HepG2 (cell line): Measurements from ENCODE around the gene LATS2.

ENCODE experiments used
- AHR ChIP-seq: IDR thresholded peaks from 2 replicates; pipeline ENCODE4 v1.6.1; 2018; ENCODE audit warnings: missing genetic modification reagents, missing compliant biosample characterization
- ATF3 ChIP-seq: sonication (generic); formaldehyde crosslinking; IDR thresholded peaks from 2 replicates; pipeline ENCODE4 v1.4.0; 2020; ENCODE audit warnings: missing genetic modification reagents
- CBX5 ChIP-seq: sonication (generic); formaldehyde crosslinking; IDR thresholded peaks from 2 replicates; pipeline ENCODE4 v1.4.0; 2020; ENCODE audit warnings: missing genetic modification reagents, borderline replicate concordance
- GFI1 ChIP-seq: sonication (generic); formaldehyde crosslinking; IDR thresholded peaks from 2 replicates; pipeline ENCODE4 v1.5.0; 2020; ENCODE audit warnings: missing genetic modification reagents, mild to moderate bottlenecking, borderline replicate concordance
- MYNN ChIP-seq: sonication (generic); formaldehyde crosslinking; IDR thresholded peaks from 2 replicates; pipeline ENCODE4 v1.4.0; 2020; ENCODE audit warnings: mild to moderate bottlenecking, low read depth, missing genetic modification reagents
- POLR2A ChIP-seq, 2 experiments: IDR thresholded peaks; 2 replicates each; pipeline ENCODE4 v1.6.1; 2011; ENCODE audit warnings: low read depth in 2 of 2, low read length in 2 of 2, mild to moderate bottlenecking in 1 of 2, moderate library complexity in 1 of 2; ENCODE audit not compliant: insufficient read depth in 1 of 2
- STAT6 ChIP-seq: sonication (generic); formaldehyde crosslinking; IDR thresholded peaks from 2 replicates; pipeline ENCODE4 v1.4.0; 2020; ENCODE audit warnings: missing genetic modification reagents, mild to moderate bottlenecking, borderline replicate concordance
- ZBTB7A ChIP-seq: sonication (generic); formaldehyde crosslinking; IDR thresholded peaks from 2 replicates; pipeline ENCODE4 v1.8.0; 2022; ENCODE audit warnings: mild to moderate bottlenecking, missing genetic modification reagents

GRCh38 chr13:20994441-20994821 is 67.0 kb downstream of the LATS2 start:
- no peak for TF ChIP-seq POLR2A (IDR thresholded peaks at IDR 0.05; ENCODE audit: insufficient read depth in 1 of 2, low read depth in 2 of 2, low read length in 2 of 2)
- TF ChIP-seq CBX5 (CRISPR knock-in tag), result no peak
- no peak for TF ChIP-seq ZBTB7A (CRISPR knock-in tag)
- no peak for TF ChIP-seq AHR (CRISPR knock-in tag)
- TF ChIP-seq STAT6 (CRISPR knock-in tag), result no peak
- TF ChIP-seq GFI1 (CRISPR knock-in tag), result no peak
- TF ChIP-seq MYNN (CRISPR knock-in tag), result no peak
- TF ChIP-seq ATF3, result no peak
